ENCODE data around the gene RSPH1. TPM values are rescaled to one million over a fixed set of nuclear protein-coding genes. Genes with fewer than 3 reads are reported as not detected.

RSPH1 gene
- total RNA-seq (ENCODE audit: insufficient read depth, low replicate concordance) = 0.72 TPM

DNA sequence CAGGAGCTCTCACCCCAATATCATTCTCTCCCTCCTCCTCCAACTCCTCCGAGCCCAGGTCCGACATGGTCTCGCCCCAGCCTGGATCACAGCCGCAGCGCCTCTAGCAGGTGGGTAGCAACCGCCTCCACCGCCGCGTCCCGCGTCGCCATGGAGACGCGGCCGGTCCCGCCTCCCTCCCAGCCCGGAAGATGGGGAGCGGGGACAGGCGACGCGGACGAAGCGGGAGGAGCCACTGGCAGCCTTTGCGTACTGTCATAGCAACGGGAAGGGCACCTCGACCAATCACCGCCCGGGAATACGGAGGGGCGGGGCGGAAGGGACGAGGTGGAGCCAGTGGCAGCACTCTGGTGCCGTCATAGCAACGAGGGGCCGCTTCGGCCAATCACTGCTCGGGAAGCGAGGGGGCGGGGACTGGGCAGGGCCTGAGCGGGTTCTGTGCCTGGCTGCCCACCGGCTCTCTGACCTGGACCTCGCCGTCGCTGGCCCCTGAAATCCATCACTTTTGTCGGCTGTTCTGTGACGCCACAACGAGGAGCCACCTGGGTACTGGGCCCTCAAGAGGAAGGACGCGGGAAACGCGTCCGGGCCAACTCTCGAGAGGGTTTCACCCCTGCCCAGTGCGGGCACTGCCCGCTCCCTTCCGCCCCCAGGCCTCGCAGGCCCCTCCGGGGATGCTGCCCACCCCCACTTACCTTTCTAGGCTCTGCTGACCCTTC is at the start of gene RSPH1:
TSS of gene RSPH1 (minus strand) at position 105 of the 719 bp plus-strand sequence. CDS start at position 67, 38 bp downstream.
- peak; percentile 100 for DNase-seq (ENCODE audit: low spot score)

GRCh38 chr21:42545745-42546144 is 49.7 kb upstream of the RSPH1 start:
- no peak for DNase-seq (ENCODE audit: low spot score)

- DNase-seq (ENCODE audit: low spot score) = no peak
Measured at GRCh38 chr21:42545317-42545716, 49.3 kb upstream of the RSPH1 start.

DNA sequence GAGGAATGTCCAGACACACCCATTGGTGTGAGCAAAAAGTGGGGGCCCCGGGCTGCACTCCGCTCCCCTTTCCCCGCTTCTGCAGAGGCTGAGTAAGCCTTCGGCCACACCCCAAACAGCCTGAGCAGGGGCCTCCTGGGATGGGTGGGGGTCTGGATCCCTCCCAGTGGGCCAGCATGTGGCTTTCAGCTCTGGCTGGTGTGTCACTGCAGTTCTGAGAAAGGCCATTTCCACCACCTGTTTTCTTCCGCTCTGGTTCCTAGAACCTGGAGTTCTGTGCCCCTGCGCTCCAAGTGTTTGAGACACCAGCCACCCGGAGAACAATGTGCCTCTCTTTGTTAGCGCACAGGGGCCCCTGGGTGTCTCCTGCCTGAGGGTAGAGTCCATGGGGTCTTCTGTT is 48.5 kb upstream of the RSPH1 start:
- no peak for DNase-seq (ENCODE audit: low spot score)

DNA sequence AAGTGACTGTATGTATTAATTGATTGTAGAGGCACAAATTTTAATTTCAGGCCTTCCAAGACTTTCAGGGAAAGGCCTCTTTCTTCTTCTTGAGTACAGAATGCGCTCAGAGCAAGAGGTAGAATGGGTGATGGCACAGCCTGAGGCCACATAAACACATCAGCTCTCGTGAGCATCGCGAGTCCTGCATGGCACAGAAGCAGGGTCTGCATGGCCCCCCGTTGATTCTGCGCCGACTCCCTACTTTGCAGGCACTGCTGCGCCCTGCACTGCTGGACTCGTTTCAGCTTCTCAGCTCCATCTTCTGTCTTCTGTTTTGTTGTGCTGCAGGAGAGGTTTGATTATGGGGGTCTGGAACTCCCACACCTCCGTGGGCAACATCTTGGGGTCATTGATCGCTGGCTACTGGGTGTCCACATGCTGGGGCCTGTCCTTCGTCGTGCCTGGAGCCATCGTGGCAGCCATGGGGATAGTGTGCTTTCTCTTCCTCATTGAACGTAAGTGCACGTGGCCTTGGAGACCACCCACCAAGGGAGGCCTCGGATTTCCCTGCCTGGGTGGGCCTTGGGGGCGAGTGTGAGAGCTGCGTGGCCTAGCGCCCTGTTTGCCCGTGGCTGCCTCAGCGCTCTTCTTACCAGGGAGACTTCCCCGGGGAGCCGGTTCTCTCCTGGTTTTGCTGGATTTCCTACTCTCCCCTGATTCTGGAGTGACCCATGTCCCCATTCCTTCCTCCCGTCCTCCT is 47.3 kb upstream of the RSPH1 start:
- no peak for DNase-seq (ENCODE audit: low spot score)

DNA sequence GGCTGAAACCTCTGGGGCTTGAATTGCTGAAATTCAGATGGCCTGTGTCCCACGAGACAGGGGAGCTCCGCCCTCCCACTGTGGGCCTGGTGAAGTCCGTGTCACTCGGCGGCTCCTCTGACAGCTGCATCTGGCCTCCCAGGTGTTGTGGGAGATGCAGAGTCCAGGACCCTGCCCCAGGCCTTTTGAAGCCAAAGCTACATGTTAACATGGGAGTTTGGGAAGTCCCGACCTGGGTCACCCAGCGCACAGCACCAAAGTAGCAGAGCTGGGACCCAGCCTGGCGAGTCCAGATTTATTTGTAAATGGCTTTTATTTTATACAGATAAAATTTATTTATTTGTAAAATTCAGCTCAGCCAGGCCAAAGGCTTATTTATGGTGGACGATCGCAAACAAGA is 46.6 kb upstream of the RSPH1 start:
- DNase-seq (ENCODE audit: low spot score) = no peak

- DNase-seq (ENCODE audit: low spot score) = no peak
Measured at GRCh38 chr21:42542196-42542595, 46.2 kb upstream of the RSPH1 start.

DNA sequence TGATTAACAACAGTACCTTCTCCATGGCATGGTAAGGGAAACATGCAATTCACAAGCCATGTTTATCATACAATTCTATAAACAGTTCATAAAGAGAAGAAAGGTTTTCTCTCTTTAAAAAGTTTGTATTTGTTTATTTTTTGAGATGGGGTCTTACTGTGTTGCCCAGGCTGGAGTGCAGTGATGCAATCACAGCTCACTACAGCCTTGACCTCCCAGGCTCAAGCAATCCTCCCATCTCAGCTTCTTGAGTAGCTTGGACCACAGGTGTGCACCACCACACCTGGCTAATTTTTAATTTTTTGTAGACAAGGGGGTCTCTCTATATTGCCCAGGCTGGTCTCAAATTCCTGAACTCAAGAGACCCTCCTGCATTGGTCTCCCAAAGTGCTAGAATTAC is 45.6 kb upstream of the RSPH1 start:
- no peak for DNase-seq (ENCODE audit: low spot score)

DNA sequence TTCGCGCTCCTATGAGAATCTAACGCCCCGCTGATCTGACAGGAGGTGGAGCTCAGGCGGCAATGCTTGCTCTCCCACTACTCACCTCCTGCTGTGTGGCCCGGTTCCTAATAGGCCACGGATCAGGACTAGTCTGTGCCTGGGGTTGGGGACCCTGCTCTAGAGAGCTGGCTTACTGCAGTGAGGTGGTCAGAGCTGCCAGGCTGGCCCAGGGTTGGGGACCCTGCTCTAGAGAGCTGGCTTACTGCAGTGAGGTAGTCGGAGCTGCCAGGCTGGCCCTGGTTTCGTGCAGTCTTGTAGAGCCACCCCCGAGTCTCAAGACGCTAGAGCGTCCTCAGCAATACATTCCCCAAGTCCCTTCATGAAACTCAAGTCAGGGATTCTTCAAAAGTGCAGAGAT is 45.1 kb upstream of the RSPH1 start:
- DNase-seq (ENCODE audit: low spot score) = no peak

DNA sequence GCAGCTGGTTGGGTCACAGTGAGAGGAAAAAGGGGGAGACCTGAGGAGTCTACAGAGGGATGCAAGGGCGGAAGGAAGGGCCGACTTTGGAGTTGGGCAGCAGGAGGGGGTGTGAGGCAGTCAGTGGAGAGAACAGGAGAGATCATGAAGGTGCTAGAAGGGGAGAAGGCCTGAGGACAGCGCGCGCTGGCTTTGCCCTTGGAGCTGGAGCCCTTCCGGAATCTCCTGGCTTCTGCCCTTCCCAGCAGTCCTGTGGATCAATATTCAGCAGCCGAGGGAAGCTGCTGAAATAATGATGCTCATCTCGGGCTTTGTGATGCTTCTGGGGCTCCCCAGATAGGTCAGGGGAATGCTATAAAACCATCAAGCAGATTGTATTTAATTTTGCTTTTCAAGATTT is 44.4 kb upstream of the RSPH1 start:
- no peak for DNase-seq (ENCODE audit: low spot score)

GRCh38 chr21:42539931-42540343 is 43.9 kb upstream of the RSPH1 start:
- DNase-seq (ENCODE audit: low spot score) = no peak

DNA sequence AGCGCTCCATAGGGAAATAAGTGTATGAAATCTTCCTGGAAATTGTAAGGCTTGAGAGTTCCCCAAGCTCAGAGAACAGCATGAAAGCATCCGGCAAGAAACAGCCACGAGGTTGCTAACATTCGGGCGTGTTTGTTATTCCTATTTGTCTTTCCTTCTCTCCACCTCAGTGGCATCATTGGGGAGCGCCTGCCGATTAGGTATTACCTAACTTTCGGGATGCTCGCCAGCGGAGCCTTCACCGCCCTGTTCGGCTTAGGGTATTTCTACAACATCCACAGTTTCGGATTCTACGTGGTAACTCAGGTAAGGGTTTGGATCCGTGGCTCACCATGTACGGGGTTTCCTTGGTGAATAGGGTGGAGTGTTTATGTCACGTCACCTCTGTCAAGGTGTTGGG is 43.3 kb upstream of the RSPH1 start:
- DNase-seq (ENCODE audit: low spot score) = no peak

DNA sequence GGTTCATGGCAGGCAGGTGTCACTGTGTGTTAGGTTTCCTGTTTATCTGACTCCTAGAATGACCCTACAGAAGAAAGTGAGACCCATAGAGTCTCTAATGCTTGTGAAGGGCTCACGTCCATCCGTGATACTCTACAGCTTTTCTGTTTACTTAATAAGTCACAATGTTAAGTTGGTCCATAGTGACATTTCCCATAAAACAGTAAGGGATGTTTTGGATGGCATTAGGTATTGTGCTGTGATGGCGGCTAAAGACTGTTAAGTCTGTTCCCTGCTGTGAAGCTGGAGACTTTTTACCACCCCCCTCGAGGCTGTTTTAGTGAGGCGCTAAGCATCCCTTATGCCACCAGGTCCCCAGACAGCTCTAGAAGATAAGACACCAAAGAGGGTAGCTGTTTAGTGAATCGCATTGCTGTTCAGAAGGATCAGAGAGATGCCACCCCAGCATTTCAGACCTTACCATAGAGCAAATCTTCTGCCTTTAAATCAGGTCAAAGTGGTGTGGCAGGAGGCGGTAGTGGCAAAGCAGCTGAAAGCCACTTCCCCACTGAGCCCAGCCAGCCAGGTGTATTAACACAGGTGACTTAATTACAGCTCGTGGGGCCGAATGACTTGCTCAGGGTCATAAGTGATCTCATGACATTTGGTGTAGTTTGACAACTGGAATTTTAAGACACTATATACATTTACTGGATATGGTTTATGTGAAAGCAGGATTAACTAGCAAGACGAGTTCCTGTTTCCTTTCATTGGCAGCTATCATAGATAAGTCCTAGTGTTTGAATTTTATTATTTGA is 42.7 kb upstream of the RSPH1 start:
- no peak for DNase-seq (ENCODE audit: low spot score)

DNA sequence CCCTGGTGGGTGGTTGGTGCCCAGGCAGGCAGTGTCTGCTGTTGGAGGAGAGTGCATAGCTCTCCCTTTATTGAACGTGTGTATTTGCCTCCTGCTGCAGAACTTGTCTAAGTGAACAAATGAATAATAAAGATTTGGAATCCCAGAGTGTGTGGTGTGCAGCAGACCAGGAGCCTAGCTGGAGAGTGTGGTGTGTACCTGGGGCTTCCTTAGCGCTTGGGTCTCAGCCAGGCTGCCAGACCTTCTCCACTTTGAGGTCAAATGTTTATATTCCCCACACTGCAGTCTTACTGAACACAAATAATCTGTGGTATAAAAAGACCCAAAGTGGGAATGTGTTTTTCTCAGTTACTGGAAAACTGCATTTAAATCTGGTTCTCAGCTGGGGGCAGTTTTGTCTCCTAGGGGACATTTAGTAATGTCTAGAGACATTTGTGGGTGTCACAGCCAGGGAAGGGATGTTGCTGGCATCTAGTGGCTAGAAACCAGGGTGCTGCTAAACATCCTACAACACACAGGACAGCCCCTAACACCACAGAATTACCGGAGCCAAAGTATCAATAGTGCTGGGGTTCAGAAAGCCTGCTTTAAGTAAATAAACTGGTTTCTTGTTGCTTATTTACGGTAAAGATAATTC is 41.2 kb upstream of the RSPH1 start:
- no peak for DNase-seq (ENCODE audit: low spot score)

DNA sequence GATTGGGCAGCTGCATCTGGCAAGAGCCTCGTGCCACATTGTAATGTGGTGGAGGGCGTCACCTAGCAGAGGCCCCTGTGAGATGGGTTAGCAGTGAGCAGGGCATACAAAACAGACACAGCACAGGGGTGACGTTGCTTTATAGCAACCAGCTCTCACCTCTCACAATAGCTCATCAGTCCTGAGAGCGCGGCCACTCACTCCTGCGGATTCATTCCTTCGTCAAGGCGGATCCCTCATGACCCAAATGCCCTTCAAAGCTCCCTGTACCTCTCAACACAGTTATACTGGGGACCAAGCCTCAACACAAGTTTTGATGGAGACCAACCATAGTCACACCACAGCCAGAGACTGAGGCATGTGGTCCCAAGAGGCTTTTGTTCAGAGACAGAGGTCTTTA is 40.6 kb upstream of the RSPH1 start:
- no peak for DNase-seq (ENCODE audit: low spot score)

DNA sequence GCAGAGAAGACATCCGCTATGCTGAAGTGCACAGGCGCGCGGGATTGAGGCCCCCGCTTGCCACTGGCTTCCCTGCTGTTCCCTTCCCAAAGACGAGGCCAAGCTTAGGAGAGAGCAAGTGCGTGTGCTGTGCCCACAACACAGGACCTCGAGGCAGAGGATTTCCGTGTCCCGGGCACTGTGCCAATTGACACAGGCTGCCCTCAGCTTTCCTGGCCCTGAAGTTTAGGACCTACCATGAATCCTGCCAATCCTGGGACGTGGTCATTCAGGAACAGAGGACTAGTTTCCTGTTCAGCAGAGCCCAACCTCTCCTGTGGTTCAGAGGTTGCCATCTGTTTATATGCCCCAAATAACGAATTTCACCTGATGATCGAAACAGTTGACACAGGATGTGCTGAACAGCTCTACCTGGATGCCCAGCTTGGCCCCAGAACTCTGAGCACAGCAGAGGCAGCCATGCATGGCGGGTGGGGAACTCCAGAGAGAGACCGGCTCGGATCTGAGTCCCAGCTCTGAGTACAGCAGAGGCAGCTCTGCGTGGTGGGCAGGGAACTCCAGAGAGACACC is 39.7 kb upstream of the RSPH1 start:
- DNase-seq (ENCODE audit: low spot score) = no peak

GRCh38 chr21:42534421-42535378 is 38.7 kb upstream of the RSPH1 start:
- DNase-seq (ENCODE audit: low spot score) = no peak

- no peak for DNase-seq (ENCODE audit: low spot score)
Measured at GRCh38 chr21:42533963-42534355, 37.9 kb upstream of the RSPH1 start.

GRCh38 chr21:42533306-42533962 is 37.4 kb upstream of the RSPH1 start:
- no peak for DNase-seq (ENCODE audit: low spot score)

Data from umbilical cord (tissue), 2 donors.